ENCODE data around the gene GPN2.
"Not testable (repeated sequence)": the region's sequence is repeated elsewhere in the genome, so short reads cannot be mapped to it uniquely, and the experiment has no call there.

The GPN2 gene

DNA sequence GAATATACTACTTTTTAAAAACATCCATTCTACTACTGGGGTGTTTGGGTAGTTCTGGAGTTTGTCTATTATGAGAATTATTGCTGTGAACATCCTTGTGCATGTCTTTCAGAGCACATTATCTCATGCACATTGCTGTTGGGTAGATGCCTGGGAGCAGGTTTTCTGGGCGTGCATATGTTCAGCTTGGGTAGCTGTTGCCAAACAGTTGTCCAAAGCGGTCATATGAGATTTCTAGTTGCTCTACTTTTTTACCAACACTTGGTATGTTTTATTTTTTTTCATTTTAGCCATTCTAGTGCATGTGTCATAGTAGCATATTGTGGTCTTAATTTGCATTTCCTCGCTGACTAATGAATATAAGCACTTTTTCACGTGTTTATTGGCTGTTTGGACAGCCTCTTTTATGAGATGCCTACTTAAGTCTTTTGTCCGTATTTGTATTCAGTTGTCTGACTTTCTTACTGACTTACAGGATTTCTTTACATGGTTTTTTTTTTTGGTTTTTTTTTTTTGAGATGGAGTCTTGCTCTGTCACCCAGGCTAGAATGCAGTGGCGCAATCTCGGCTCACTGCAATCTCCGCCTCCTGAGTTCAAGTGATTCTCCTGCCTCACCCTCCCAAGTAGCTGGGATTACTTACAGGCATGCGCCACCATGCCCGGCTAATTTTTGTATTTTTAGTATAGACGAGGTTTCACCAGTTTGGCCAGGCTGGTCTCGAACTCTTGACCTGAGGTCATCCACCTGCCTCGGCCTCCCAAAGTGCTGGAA is 45.5 kb downstream of the GPN2 start:
- no peak for DNase-seq

DNA sequence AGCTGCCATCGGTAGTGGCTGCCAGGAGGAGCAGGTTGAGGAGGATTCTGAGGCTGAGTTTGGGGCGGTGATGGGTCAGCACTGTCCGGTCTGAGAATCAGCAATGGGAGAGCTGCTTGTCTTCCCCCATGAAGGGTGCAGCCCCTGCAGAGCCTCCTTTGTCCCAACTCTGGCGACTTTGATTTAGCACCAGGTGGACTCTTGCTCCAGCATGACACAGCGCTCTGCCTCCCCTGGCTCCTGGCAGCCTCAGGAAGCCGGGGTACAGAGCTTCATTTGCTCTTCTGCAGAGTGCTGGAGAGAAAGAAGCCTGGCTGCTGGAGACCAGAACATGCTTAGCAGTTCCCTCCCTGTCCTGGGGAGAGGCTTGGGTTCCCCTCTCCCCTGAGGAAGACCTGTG is 50.3 kb downstream of the GPN2 start:
- intact Hi-C loops (cut with DNase I), result no loop called here

More for the DNA sequence above, 45.5 kb downstream of the GPN2 start:
- intact Hi-C loops (cut with DNase I), result no loop called here

DNA sequence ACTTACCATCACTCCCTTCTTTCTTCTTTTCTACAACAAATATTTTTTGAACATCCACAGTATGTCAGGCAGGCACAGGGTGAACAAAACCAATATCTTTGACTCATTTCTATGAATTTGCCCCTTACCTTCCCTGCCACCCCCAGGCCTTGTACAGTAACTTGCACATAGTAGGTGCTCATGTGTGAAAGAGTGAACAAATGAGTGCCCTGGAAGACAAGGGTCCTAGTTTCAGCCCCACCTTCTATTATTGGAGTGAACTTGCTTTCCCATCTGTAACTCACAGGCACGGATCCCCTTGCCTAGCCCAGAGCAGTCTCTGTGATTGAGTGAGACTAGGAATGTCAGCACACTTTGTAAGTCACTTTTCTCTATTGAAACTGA is 50.8 kb downstream of the GPN2 start:
- intact Hi-C loops (cut with DNase I), result no loop called here
- no peak for DNase-seq

More for the DNA sequence above, 50.3 kb downstream of the GPN2 start:
- no peak for DNase-seq

DNA sequence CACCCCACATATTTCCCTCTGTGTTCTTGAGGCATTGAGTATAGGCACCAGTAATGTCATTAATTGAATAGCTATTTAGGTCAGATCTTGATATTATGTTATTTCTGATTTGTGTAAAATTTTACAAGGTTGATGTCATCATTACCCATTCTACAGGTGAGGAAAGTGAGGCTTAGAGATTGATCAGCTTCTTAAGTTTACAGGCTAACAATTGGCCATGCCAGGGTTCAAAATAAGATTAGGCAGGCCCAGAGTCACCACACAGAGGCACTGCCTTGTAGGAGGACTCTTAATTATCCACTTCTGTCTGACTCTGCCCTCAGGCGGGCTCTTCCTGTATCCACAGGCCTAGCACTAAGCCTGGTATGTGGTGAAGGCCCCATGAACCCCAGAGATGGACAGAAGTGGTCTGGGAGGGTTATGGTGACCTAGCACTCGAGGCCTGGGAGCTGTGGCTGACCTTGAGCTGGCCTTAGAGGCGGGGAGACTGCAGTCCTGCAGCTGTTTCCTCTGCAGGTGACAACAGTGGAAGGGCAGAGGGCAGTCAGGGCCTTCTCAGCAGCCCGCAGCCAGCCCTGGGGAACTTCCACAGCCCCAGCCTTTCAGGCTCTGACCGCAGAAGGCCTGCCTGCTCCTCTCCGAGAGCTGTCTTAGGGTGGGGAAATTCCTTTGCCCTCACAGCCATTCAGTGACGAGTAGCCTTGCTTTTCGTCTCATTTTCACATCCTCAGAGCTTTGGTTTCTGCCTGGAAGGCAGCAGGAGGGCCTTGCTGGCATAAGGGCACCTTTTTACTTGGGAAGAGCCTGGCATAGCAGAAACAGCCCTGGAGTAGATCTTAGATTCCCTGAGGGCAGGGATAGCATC is 51.4 kb downstream of the GPN2 start:
- DNase-seq, result no peak
- intact Hi-C loops (cut with DNase I), result no loop called here

DNA sequence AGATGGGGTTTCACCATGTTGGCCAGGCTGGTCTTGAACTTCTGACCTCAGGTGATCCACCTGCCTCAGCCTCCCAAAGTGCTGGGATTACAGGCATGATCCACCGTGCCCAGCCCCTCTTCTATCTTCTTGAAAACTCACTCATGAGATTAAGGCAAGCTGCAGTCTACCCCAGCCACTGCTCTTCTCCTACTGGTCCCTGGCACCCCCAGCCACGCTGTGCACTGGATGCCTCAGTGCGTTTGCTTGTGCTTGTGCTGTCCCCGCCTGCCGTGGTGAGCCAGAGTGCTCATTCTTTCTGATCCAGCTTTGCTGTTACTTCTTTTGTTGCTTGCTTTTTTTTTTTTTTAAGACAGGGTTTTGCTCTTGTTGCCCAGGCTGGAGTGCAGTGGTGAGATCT is 52.4 kb downstream of the GPN2 start:
- DNase-seq; intact Hi-C loops (cut with DNase I): not testable (repeated sequence)

DNA sequence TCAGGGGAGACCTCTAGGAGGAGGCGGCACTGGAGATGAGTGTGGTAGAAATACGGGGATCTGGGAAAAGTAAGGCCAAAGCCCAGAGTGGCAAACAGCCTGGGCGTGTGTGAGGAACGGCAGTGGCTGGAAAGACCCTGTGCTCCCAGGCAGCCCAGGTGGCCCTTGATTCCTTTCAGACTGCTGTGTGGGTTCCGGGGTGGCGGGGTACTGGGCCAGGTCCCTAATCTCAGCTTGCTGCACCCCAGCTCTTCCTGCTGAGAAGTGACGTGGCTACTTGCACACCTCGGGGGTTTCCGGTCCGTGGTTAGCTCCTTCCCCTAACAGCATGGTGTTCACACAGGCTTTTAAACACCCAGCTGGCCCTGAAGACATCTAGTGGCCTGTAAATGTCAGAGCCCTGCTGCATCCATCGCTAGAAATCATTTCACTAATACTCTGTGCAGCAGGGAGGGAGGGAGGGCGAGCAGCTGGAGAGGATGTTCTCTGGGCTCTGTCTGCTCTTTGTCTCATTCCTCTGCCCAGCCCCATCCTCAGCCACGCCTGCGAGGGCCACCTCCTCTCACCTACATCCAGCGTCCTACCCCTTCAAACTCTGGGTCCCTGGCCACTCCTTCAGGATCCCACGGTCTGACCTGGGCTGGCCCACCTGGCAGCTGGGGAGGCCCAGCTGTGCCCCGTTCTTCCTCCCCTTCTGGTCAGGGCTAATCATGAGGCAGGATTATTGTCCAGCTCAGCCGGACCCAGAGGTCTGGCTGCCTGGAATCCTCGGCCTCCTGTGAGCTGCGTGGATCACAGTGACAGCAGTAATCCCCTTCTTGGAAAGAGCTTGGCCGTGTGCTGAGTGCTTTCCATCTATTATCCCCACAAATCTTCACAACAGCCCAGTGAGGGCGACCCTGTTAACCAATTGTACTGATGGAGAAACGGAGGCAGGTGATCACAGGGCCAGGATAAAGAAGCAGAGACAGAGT is 56.4 kb downstream of the GPN2 start:
- DNase-seq, result peak in 2 of 42 donors; percentile 27 to 28
- intact Hi-C loops (cut with DNase I), result no loop called here

DNA sequence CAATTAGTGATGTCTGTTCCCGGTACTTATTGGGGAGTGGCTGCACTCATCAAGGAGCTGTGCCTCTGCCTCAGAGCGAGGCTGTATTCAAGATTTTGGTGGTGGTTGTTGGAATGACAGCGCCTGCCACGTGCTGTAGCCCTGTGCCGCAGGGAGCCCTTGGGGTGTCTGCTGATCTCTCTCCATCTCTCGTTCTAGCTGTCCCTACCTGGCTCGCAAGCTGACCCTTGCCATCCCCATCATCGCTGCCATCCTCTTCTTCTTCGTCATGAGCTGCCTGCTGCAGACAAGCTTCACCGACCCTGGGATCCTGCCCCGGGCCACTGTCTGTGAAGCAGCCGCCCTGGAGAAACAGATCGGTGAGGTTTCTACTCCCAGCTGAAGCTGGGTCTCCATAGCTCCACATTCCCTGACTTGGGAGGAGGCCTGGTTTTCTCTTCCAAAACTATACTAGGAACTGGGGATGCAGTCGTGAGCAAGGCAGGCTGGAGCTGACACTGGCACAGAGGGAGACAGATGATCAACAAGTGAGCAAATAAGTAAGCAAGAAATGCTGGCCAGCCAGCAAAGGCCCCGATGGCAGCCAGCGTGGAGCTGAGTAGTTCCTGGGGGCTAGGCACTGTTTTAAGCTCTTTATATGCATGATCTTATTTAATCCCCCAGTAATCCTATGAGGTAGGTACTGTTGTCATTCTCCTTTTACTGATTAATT is 57.7 kb downstream of the GPN2 start:
- peak in 26 of 42 donors; percentile 38 to 80 (median 58) for DNase-seq
- intact Hi-C loops (cut with DNase I), result no loop called here

DNA sequence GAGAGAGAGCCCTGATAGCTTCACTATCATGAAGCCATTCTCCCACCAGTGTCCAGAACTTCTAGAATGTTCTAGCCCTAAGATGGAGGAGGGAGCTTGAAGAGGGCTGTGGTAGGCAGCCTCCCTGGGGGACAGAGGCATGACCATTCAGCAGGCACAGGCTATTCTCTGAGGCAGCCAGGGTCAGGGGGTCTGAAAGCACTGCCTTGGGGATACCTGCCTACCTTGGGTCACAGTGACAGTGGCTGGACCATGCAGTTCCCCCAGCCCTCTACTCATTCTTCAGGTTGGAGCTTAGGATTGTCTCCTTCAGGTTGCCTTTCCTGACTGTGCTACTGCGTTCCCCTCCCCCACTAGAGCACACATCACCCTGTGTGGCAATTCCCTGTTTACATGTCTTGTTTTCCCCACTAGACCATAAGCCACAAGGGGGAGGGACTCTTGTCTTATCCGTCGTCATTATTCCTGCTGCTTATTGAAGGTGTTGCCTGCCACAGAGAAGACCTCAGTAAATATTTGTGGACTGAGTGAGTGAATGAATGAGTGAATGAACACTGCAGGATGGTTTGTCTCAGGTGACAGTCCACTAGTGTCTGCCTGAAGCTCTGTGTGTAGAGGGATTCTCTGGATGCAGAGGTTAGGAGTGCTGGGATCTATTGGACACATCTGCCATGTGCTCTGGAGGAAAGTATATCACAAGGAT is 58.4 kb downstream of the GPN2 start:
- intact Hi-C loops (cut with DNase I), result no loop called here

DNA sequence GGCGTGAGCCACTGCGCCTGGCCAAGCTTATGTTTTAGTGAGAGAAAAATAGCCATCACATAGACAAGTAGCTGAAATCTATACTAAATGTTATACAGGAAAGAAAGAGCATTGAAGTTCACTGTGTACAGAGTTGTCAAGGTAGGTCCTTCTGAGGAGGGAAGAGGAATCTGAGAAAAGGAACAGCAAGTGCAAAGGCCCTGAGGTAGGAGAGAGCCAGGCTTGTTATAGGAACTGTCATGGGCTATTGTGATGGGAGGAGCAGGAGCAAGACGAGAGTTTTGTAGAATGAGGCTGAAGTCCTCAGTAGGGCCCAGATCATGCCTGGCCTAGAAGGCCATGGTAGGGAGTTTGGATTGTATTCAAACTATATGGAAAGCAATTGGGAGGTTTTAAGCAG is 59.0 kb downstream of the GPN2 start:
- intact Hi-C loops (cut with DNase I), result no loop called here
- no peak for DNase-seq

More for the DNA sequence above, 58.4 kb downstream of the GPN2 start:
- no peak for DNase-seq

DNA sequence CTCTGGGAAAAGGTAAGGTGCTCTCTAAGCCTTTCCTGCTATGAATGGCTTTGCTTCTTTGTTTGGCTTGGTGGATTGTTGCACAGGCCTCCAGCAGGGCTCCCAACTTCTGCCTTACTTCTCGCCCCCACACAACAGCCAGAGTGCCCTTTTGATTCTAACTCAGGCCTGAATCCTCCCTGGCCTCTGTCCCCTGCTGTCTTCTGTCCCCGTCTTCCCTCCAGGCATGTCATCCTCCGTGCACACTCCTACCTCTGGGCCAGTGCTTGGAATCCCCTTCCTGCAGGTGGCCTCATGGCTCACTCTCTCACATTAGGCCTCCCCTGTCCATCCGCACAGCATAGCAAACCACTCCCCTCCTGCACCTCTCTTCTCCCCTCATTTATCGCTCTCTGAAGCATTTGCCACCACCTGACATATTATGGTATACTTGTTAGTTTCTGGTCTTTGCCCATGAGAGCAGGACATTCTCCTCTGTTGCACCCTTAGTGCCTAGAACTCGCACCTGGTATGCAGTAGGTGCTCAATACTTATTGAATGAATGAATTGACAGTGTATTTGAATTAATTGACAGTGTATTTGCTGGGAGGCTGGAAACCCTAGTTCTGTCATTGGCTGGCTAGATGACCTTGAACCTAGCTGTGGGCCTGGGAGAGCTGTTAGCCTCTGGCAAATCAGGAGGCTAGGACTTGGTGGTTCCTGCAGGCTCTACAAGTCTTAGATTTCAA is 60.7 kb downstream of the GPN2 start:
- no peak for DNase-seq
- intact Hi-C loops (cut with DNase I), result no loop called here

DNA sequence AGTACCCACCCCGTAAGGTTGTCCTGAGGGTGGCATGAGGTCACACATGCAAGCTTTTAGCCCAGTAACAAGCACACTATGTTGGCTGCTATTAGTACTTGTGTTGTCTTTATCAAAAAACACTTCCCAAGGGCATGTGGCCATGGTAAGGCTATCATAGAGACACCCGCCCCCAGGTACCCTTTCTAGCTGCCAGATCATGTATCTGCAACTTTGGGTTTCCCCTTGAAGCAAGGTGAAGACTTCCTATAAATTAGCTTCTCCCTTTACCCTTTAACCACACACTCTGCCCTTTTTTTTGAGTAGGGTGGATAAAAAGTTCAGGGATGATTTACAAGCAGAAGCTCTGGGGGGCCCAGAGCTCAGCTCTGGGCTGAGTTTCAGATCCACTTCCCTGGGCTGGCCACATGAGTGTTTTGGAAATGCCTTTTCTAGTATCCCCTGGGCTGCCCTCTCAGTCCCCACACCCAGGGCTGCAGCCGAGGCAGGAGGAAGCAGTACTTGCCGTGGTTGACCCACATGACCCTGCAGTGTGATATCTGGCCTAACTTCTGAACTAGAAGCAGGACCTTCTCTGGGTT is 61.6 kb downstream of the GPN2 start:
- DNase-seq, result peak in 24 of 42 donors; percentile 27 to 59 (median 40)
- intact Hi-C loops (cut with DNase I), result no loop called here

DNA sequence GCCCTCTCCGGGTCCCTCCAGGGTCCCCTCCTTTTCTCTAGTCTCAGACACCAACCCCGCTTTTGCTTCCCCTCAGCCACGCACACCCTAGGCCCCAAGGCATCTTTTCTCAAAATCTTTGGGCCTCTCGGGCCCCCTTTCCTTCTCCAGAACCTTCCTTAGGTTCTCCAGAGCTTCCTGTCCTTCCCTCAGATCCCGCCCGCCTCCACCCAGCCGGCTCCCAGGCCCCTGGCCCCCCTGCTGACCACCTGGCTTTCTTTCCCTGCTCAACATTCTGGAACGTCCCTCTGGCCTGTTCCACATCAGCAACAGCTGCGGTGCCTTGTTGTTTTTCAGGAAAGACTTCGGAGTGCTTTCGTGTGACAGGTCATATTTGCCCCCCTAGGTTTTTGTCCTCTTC is 62.4 kb downstream of the GPN2 start:
- intact Hi-C loops (cut with DNase I), result no loop called here
- DNase-seq, result no peak

DNA sequence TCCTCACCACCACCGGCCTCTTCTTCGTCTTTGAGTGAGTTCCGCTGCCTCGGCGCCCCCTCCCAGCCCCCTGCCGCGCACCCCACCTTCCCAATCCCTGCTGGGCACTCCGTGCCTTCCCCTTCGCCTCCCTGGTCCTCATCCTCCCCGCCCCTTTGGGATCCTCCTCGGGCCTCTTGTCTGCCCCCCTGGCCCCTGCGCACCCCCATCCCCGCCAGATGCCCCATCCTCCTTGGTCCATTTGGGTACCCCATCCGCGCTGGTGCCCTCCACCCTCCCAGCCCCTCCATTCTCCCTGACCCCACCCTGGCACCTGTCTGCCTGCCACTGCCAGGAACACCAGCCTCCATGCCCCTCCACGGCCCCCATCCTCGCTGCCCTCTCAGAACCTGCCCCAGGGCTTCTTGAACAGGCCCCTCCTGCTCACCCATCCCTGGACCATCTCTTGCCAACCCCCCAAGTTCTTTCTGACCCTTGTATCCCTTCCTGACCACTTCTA is 62.9 kb downstream of the GPN2 start:
- intact Hi-C loops (cut with DNase I), result no loop called here
- DNase-seq, result peak in 1 of 42 donors; percentile 15

DNA sequence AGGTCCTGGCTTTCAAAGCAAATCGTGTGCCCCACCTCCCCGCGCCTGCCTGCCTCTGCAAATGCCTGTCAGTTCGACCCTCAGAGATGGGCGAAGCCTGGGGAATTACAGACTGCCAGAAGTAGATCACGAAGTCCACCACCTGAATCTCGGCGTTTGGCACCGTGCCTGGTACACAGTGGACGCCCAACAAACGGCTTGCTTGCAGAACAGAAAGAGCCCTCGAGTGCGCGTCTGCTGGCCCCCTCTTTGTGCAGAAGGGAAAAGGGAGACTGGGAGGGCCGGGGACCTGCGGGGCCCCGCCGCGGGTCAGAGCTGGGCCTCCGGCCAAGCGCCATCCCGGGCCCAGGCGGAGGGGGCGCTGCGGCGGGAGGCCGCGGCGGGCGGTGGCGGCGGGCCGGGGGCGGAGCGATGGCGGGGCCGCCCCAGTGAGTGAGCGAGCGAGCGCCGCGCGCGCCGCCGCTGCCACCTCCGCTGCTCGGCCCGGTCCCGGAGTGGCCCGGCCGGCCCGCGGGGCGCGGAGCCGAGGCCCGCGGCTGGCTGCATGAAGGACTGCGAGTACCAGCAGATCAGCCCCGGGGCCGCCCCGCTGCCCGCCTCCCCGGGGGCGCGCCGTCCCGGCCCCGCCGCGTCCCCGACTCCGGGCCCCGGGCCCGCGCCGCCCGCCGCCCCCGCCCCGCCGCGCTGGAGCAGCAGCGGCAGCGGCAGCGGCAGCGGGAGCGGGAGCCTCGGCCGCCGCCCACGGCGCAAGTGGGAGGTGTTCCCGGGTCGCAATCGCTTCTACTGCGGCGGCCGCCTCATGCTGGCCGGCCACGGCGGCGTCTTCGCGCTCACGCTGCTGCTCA is 63.6 kb downstream of the GPN2 start, which contains the start of gene ZDHHC18:
Gene ZDHHC18 (plus strand): TSS at position 428 of the 845 bp plus-strand sequence. CDS start 117 bp downstream, at position 545.
- peak in 41 of 42 donors; percentile 35 to 86 (median 71) for DNase-seq
- intact Hi-C loops (cut with DNase I), result no loop called here

All from head of caudate nucleus (tissue), 42 donors.